ENCODE data around the gene POLR2C. TPM values are rescaled to one million over a fixed set of nuclear protein-coding genes. Genes with fewer than 3 reads are reported as not detected.

The POLR2C gene
- total and polyA plus RNA-seq, 10 donors, result 23.2 to 75.6 (median 49.0) TPM

- H3K27me3 ChIP-seq (replicated peaks in 1 of 7), result peaks cover 0 to 4% (median 0%) of the 10 kb centered on the region in 7 donors
- no peak for DNase-seq
These were observed 42.0 kb downstream of the POLR2C start for GRCh38 chr16:57504491-57504890.

GRCh38 chr16:57505169-57505568, 42.7 kb downstream of the POLR2C start:
- H3K36me3 ChIP-seq, result no peaks in the 10 kb centered on the region
- WGBS, 5 donors, result 69 to 83% (median 76%) methylated on average over 6 of the region's 6 CpGs
- no peaks in the 10 kb centered on the region for H3K9me3 ChIP-seq
- intact Hi-C loops (cut with DNase I; ENCODE audit: low total_unique reads), result no loop called here
- peaks cover 0 to 32% (median 8%) of the 10 kb centered on the region in 6 donors for H3K4me1 ChIP-seq
- TF ChIP-seq POLR2A (IDR thresholded peaks at IDR 0.05) (no peak), POLR2AphosphoS5 (IDR thresholded peaks at IDR 0.05) (no peak), CTCF (IDR thresholded peaks at IDR 0.05 in 8 of 11, conservative IDR thresholded peaks at IDR 0.05 in 3 of 11) (no peak)
- H3K27ac ChIP-seq, result no peak overlapping the region
- H3K4me3 ChIP-seq, result no peak overlapping the region
- no peak for DNase-seq
- H3K27me3 ChIP-seq (replicated peaks in 1 of 7), result peaks cover 0 to 4% (median 0%) of the 10 kb centered on the region in 7 donors

More at GRCh38 chr16:57504491-57504890, 42.0 kb downstream of the POLR2C start:
- no peaks in the 10 kb centered on the region for H3K36me3 ChIP-seq
- intact Hi-C loops (cut with DNase I; ENCODE audit: low total_unique reads), result no loop called here
- H3K4me1 ChIP-seq, result peaks cover 0 to 27% (median 6%) of the 10 kb centered on the region in 6 donors
- no peaks in the 10 kb centered on the region for H3K9me3 ChIP-seq
- no peak overlapping the region for H3K4me3 ChIP-seq
- TF ChIP-seq POLR2A (IDR thresholded peaks at IDR 0.05) (no peak), POLR2AphosphoS5 (IDR thresholded peaks at IDR 0.05) (no peak), CTCF (IDR thresholded peaks at IDR 0.05 in 8 of 11, conservative IDR thresholded peaks at IDR 0.05 in 3 of 11) (no peak)
- 68 to 84% (median 81%) methylated on average over 5 of the region's 5 CpGs for WGBS, 5 donors
- no peak overlapping the region for H3K27ac ChIP-seq

GRCh38 chr16:57507136-57508034, 44.9 kb downstream of the POLR2C start:
- no peaks in the 10 kb centered on the region for H3K9me3 ChIP-seq
- no peak overlapping the region for H3K4me3 ChIP-seq
- peaks cover 0 to 4% (median 0%) of the 10 kb centered on the region in 7 donors for H3K27me3 ChIP-seq (replicated peaks in 1 of 7)
- no peak overlapping the region for H3K27ac ChIP-seq
- peaks cover 0 to 27% (median 8%) of the 10 kb centered on the region in 6 donors for H3K4me1 ChIP-seq
- intact Hi-C loops (cut with DNase I; ENCODE audit: low total_unique reads), result no loop called here
- DNase-seq, result no peak
- TF ChIP-seq POLR2AphosphoS5 (IDR thresholded peaks at IDR 0.05) (peak in 1 of 3 donors; percentile 15), POLR2A (IDR thresholded peaks at IDR 0.05) (no peak), CTCF (IDR thresholded peaks at IDR 0.05 in 8 of 11, conservative IDR thresholded peaks at IDR 0.05 in 3 of 11) (no peak)
- 66 to 83% (median 73%) methylated on average over 12 to 13 of the region's 13 CpGs for WGBS, 5 donors
- peaks cover 0 to 8% (median 3%) of the 10 kb centered on the region in 6 donors for H3K36me3 ChIP-seq

- TF ChIP-seq POLR2AphosphoS5 (IDR thresholded peaks at IDR 0.05), result no peak
- TF ChIP-seq CTCF (IDR thresholded peaks at IDR 0.05 in 8 of 11, conservative IDR thresholded peaks at IDR 0.05 in 3 of 11), result no peak
- TF ChIP-seq POLR2A (IDR thresholded peaks at IDR 0.05), result no peak
- peaks cover 0 to 33% (median 11%) of the 10 kb centered on the region in 6 donors for H3K4me1 ChIP-seq
- H3K27ac ChIP-seq, result no peak overlapping the region
- no peak overlapping the region for H3K4me3 ChIP-seq
- H3K27me3 ChIP-seq (replicated peaks in 1 of 7), result peaks cover 0 to 4% (median 0%) of the 10 kb centered on the region in 7 donors
- WGBS, 5 donors, result 57 to 86% (median 83%) methylated on average over 1 to 3 of the region's 3 CpGs
- H3K9me3 ChIP-seq, result no peaks in the 10 kb centered on the region
- DNase-seq, result no peak
- peaks cover 0 to 13% (median 4%) of the 10 kb centered on the region in 6 donors for H3K36me3 ChIP-seq
- intact Hi-C loops (cut with DNase I; ENCODE audit: low total_unique reads), result no loop called here
These were observed 45.6 kb downstream of the POLR2C start for GRCh38 chr16:57508035-57508425.

Measured in spleen (tissue), 11 donors.